K562 (cell line): ENCODE data around the gene SKAP1. TPM values are rescaled to one million over a fixed set of nuclear protein-coding genes. Genes with fewer than 3 reads are reported as not detected.

Experiments
- ATF1 ChIP-seq, 2 experiments: fragments of 450-650 bp in 1 of 2; IDR thresholded peaks; 2 replicates each; pipeline ENCODE4 v1.6.1; 2016; ENCODE audit warnings: missing compliant biosample characterization in 1 of 2, missing genetic modification characterization in 1 of 2
- BRD4 ChIP-seq: fragments of 200-600 bp; sonication (generic); IDR thresholded peaks from 2 replicates; pipeline ENCODE4 v1.6.1; 2017; ENCODE audit warnings: inconsistent platforms
- DIDO1 ChIP-seq: fragments of 450-650 bp; IDR thresholded peaks from 2 replicates; pipeline ENCODE4 v1.6.1; 2016; ENCODE audit warnings: low read depth, missing biosample characterization, missing genetic modification characterization
- KDM5B ChIP-seq: fragments of 200-600 bp; sonication (generic); IDR thresholded peaks from 2 replicates; pipeline ENCODE4 v1.6.1; 2012; ENCODE audit warnings: low read depth, mild to moderate bottlenecking, moderate library complexity, low read length, control low read depth, inconsistent platforms; ENCODE audit not compliant: insufficient replicate concordance
- NR1H2 ChIP-seq: sonication (generic); formaldehyde crosslinking; IDR thresholded peaks from 2 replicates; pipeline ENCODE4 v1.4.0; 2020; ENCODE audit warnings: mild to moderate bottlenecking, missing genetic modification reagents
- PHB ChIP-seq: fragments of 250-450 bp; sonication (Bioruptor Pico); IDR thresholded peaks from 2 replicates; pipeline ENCODE4 v1.5.0; 2021
- TARDBP ChIP-seq: fragments of 450-650 bp; IDR thresholded peaks from 2 replicates; pipeline ENCODE4 v1.6.1; 2016
- TSC22D4 ChIP-seq: fragments of 450-650 bp; IDR thresholded peaks from 2 replicates; pipeline ENCODE4 v1.6.1; 2016; ENCODE audit warnings: missing genetic modification characterization, missing biosample characterization, control low read depth
- ZNF76 ChIP-seq: fragments of 250-450 bp; sonication (Bioruptor Pico); IDR thresholded peaks from 2 replicates; pipeline ENCODE4 v1.4.0; 2020; ENCODE audit warnings: mild to moderate bottlenecking, moderate library complexity, borderline replicate concordance
- ZNF778 ChIP-seq: fragments of 450-650 bp; formaldehyde crosslinking; IDR thresholded peaks from 2 replicates; pipeline ENCODE4 v1.4.0; 2020; ENCODE audit warnings: mild to moderate bottlenecking, moderate library complexity
- polyA plus RNA-seq, 8 experiments: library from polyadenylated mRNA; depleted of rRNA in 4 of 8; stranded (reverse) in 5 of 8; unstranded in 3 of 8; fragments of >200 nt; fragmentation: Nextera tagmentation in 2 of 8; fragmentation: Illumina TruSeq in 1 of 8; extraction: Ambion mirVana in 2 of 8; extraction: Trizol in 1 of 8; gene quantifications; 2 replicates each; pipeline versions ENCODE4 v1.2.1 to v1.2.3, GENCODE V29; 2011 to 2014; ENCODE audit warnings: inconsistent platforms in 1 of 8, missing spikeins in 1 of 8
- total RNA-seq, 7 experiments: library from RNA; depleted of rRNA in 6 of 7; stranded (reverse); fragments of >200 nt in 6 of 7; fragmentation: Illumina TruSeq in 2 of 7; extraction: Trizol in 2 of 7; gene quantifications; 2 replicates each; pipeline versions ENCODE4 v1.2.1 to v1.2.3, GENCODE V29; 2011 to 2021; ENCODE audit warnings: low replicate concordance in 1 of 7
- TF ChIP-seq, protein P1 (sequence below): fragments of 250-450 bp; sonication (Bioruptor Pico); IDR thresholded peaks from 2 replicates; pipeline ENCODE4 v1.5.0; 2021; ENCODE audit warnings: mild to moderate bottlenecking, moderate library complexity
- TF ChIP-seq, protein P2 (sequence below): sonication (generic); formaldehyde crosslinking; IDR thresholded peaks from 2 replicates; pipeline ENCODE4 v1.9.0; 2022; ENCODE audit warnings: mild to moderate bottlenecking, missing genetic modification reagents
- TF ChIP-seq, protein P3 (sequence below): fragments of 450-650 bp; IDR thresholded peaks from 2 replicates; pipeline ENCODE4 v1.6.1; 2017; ENCODE audit warnings: antibody characterized with exemption
- TF ChIP-seq, protein P4 (sequence below), 2 experiments: fragments of 200-800 bp in 1 of 2; sonication (Bioruptor generic) in 1 of 2; sonication (generic) in 1 of 2; formaldehyde crosslinking in 1 of 2; IDR thresholded peaks in 1 of 2; conservative IDR thresholded peaks in 1 of 2; 2 replicates each; pipeline versions ENCODE4 v1.5.0 to v1.6.1; 2016 to 2020; ENCODE audit warnings: missing compliant biosample characterization in 1 of 2, missing genetic modification characterization in 1 of 2, missing genetic modification reagents in 1 of 2
- TF ChIP-seq, protein P5 (sequence below): sonication (generic); formaldehyde crosslinking; IDR thresholded peaks from 2 replicates; pipeline ENCODE4 v1.8.0; 2023; ENCODE audit warnings: mild to moderate bottlenecking, missing genetic modification reagents

Gene SKAP1
- total and polyA plus RNA-seq, 9 of the 15 experiments (the other 6 are each of a cell fraction or from before 2014, with no cell fraction given): 0.06 to 0.80 (median 0.10) TPM; not detected in 4

DNA sequence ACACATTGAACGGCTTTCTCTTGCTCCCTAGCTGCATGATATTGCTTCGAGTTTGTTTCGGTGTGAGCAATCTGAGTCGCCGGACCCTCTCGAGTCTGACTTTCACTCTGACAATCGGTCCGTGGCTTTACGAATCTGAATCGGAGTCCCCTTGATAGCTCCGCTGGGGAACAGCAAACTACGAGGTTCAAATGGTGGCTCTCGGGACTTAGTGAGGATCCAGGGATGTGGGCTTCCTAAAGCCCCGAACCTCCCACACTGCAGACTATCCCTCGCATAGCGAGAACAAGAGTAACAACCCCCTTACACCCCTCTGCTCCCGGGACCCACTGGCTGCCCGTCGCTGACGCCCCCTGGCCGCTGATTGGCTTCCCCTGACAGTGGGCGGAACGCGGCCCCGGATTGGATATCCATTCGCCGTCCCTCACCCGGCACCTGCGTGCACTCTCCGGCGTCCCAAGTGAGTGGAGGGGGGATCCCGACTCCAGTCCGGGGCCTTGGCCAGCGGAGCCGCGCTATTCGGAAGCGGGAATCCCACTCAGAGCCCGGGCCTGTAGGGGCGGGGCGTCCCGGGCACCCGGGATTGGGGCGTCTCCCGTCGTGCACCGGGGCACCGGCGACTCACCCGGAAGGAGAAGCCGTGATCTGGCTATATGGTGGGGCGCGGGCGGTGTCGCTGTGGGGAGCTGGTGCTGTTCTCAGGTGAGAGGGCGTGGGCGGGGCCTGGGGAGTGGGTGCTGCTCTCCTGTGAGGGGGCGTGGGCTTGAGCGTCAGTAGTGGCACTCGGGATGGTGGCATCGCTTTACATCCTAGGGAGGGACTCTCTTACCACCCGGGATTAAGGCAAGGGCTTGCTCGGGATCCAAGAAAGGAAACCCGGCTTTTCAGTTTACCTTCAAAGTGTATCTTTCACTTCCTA is 322.6 kb downstream of the SKAP1 start, which contains the start of gene SNX11 (continued):
- TF ChIP-seq, protein P1, sequence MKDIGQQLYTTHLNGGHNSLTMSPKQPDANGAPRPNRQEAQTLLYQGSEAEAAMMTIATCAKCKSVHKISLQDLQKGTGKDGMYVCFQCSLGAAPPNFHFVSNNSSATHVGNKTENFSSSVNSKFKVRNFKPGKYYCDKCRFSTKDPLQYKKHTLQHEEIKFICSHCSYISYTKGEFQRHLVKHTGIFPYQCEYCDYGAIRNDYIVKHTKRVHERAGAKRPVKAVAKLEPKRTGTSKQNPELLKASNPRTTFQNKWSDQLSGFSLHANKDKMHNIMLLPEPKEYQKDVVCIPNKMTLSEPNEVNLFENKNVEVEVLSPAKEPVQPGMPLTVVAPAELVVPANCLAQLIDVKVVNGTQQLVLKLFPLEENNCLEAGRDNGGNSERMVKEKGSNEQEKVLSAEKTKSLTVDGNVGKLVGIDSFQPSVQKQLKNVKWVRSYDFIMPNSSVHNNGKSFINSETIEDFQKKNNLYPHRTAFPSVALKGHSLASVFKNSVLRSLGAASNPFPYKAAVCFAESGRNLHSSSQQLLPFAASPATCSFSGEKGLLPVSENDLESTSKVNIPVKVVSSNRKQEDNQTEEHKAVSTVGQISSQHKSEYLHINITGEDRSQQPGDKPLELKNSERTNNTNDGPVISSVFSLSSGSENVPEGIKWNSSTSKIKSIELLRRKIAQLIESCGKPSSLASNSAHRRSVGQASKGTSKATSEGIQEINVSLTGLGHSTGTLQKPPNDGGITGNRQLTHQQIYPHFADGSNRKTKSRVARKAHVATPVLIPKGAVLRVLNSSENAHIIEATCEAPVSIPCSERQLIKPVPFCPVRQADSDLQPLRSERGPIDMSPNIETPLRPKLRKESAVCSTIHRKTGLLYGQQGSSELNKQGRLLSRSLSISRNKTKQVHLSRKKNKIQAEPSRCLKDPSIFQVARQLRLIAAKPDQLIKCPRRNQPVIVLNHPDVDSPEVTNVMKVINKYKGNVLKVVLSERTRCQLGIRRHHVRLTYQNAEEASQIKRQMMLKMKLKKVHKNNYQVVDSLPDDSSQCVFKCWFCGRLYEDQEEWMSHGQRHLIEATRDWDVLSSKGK (CRISPR knock-in tag): no peak
- TF ChIP-seq ATF1 (CRISPR knock-in tag; IDR thresholded peaks at IDR 0.05) (0 out of 2 replicates have a peak, but pooled peaks have one; percentile 25), ATF1 (tag; IDR thresholded peaks at IDR 0.05) (peak; percentile 74), KDM5B (peak; percentile 90), NR1H2 (CRISPR knock-in tag) (0 out of 2 replicates have a peak, but pooled peaks have one; percentile 61), ZNF778 (no peak), DIDO1 (tag) (peak; percentile 86), BRD4 (no peak), TSC22D4 (tag) (no peak), ZNF76 (CRISPR knock-in tag) (no peak), TARDBP (peak; percentile 38), PHB (CRISPR knock-in tag) (no peak)
- TF ChIP-seq, protein P2, sequence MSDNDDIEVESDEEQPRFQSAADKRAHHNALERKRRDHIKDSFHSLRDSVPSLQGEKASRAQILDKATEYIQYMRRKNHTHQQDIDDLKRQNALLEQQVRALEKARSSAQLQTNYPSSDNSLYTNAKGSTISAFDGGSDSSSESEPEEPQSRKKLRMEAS (CRISPR knock-in tag): no peak
- TF ChIP-seq, protein P3, sequence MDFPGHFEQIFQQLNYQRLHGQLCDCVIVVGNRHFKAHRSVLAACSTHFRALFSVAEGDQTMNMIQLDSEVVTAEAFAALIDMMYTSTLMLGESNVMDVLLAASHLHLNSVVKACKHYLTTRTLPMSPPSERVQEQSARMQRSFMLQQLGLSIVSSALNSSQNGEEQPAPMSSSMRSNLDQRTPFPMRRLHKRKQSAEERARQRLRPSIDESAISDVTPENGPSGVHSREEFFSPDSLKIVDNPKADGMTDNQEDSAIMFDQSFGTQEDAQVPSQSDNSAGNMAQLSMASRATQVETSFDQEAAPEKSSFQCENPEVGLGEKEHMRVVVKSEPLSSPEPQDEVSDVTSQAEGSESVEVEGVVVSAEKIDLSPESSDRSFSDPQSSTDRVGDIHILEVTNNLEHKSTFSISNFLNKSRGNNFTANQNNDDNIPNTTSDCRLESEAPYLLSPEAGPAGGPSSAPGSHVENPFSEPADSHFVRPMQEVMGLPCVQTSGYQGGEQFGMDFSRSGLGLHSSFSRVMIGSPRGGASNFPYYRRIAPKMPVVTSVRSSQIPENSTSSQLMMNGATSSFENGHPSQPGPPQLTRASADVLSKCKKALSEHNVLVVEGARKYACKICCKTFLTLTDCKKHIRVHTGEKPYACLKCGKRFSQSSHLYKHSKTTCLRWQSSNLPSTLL: no peak
- TF ChIP-seq, protein P4, sequence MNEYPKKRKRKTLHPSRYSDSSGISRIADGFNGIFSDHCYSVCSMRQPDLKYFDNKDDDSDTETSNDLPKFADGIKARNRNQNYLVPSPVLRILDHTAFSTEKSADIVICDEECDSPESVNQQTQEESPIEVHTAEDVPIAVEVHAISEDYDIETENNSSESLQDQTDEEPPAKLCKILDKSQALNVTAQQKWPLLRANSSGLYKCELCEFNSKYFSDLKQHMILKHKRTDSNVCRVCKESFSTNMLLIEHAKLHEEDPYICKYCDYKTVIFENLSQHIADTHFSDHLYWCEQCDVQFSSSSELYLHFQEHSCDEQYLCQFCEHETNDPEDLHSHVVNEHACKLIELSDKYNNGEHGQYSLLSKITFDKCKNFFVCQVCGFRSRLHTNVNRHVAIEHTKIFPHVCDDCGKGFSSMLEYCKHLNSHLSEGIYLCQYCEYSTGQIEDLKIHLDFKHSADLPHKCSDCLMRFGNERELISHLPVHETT (CRISPR knock-in tag; conservative IDR thresholded peaks at IDR 0.05 in 1 of 2, IDR thresholded peaks at IDR 0.05 in 1 of 2): peak in 1 of 2 experiments; percentile 96; a peak in 2 of 4 replicates
- TF ChIP-seq, protein P5, sequence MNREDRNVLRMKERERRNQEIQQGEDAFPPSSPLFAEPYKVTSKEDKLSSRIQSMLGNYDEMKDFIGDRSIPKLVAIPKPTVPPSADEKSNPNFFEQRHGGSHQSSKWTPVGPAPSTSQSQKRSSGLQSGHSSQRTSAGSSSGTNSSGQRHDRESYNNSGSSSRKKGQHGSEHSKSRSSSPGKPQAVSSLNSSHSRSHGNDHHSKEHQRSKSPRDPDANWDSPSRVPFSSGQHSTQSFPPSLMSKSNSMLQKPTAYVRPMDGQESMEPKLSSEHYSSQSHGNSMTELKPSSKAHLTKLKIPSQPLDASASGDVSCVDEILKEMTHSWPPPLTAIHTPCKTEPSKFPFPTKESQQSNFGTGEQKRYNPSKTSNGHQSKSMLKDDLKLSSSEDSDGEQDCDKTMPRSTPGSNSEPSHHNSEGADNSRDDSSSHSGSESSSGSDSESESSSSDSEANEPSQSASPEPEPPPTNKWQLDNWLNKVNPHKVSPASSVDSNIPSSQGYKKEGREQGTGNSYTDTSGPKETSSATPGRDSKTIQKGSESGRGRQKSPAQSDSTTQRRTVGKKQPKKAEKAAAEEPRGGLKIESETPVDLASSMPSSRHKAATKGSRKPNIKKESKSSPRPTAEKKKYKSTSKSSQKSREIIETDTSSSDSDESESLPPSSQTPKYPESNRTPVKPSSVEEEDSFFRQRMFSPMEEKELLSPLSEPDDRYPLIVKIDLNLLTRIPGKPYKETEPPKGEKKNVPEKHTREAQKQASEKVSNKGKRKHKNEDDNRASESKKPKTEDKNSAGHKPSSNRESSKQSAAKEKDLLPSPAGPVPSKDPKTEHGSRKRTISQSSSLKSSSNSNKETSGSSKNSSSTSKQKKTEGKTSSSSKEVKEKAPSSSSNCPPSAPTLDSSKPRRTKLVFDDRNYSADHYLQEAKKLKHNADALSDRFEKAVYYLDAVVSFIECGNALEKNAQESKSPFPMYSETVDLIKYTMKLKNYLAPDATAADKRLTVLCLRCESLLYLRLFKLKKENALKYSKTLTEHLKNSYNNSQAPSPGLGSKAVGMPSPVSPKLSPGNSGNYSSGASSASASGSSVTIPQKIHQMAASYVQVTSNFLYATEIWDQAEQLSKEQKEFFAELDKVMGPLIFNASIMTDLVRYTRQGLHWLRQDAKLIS: no peak
